Left kidney (tissue), 2 donors: ENCODE results near the gene SLC16A13. TPM values are rescaled to one million over a fixed set of nuclear protein-coding genes. Genes with fewer than 3 reads are reported as not detected.
"Not testable (repeated sequence)": the region's sequence is repeated elsewhere in the genome, so short reads cannot be mapped to it uniquely, and the experiment has no call there.

ENCODE experiments used
- DNase-seq: peaks from one replicate; pipeline ENCODE4 v3.0.0-alpha.2; 2013
- polyA plus RNA-seq: library from polyadenylated mRNA; unstranded; fragments of 120-200 nt; gene quantifications from one replicate; pipeline ENCODE4 v1.2.1, GENCODE V29; 2013; ENCODE audit not compliant: insufficient read length

The SLC16A13 gene
- polyA plus RNA-seq, 1 donor: 4.0 TPM

DNA sequence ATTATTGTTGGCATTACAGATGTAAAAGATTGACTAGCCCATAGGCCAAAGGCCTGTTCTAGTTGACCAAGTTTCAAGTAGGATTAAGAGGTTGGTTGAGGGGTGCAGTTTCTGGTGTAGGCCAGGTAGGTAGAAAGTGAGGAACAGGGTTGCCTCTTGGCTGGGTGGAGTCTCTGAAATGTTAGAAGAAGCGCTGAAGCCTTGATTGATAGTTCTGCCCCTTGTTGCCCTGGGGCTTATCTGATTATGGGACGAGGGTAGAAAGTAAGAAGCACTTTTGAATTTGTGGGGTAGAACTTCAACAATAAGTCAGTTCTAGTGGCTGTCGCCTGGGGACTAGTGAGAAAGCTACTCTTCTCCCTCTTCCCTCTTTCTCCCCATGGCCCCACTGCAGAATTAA, 6.7 kb upstream of the SLC16A13 start:
- DNase-seq: no peak

DNA sequence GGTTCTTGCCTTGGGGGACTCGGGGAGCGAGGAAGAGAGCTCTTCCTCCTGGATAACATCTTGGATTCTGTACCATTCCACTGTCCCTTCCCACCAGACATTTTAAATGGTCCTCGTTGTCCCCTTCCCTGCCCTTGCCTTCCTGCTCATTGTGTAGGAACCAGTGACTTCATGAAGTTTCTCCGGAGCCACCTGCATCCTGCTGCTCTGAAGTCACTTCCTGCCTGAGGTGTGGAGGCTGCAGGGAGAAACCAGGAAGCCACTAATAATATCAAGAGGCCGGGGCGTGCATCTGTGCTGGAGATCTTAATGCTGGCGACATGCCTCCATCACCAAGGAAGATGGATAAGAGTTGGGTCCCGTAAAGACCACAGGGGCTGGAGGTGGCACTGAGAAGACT, 6.2 kb upstream of the SLC16A13 start:
- no peak for DNase-seq

DNA sequence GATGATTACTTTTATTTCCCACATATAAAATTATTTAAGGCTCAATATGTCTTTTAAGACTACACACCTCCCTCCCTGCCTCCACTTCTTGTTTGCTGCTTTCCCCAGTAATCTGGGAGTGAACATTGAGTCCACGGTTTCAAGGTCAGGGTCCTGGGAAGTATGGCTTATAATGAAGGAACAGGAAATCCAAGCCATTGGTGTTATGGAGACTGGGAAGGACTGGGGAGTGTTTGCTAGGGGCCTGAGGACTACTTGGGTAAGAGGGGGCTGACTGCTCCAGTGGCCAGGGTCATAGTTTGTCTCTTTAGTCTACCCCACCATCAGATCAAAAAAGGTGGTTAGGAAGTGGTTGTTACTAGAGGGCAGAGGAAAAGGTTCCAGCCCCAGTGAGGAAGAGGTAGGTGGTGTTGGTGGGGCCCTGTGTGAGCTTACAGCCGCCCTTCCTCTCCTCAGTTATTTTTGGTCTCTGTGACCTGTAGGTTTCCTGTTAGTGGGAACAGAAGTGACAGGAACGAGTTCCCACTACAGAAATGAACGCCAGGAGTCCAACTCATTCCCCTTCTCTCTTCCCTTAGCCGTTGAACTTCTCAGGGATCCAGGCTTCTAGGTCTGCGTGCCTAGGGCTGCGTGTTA, 742 bp upstream of the SLC16A13 start:
- DNase-seq: no peak

- DNase-seq: no peak
Measured at GRCh38 chr17:7038025-7038862, 2.4 kb downstream of the SLC16A13 start.

- DNase-seq: no peak
Measured at GRCh38 chr17:7039832-7040231, 4.0 kb downstream of the SLC16A13 start.

DNA sequence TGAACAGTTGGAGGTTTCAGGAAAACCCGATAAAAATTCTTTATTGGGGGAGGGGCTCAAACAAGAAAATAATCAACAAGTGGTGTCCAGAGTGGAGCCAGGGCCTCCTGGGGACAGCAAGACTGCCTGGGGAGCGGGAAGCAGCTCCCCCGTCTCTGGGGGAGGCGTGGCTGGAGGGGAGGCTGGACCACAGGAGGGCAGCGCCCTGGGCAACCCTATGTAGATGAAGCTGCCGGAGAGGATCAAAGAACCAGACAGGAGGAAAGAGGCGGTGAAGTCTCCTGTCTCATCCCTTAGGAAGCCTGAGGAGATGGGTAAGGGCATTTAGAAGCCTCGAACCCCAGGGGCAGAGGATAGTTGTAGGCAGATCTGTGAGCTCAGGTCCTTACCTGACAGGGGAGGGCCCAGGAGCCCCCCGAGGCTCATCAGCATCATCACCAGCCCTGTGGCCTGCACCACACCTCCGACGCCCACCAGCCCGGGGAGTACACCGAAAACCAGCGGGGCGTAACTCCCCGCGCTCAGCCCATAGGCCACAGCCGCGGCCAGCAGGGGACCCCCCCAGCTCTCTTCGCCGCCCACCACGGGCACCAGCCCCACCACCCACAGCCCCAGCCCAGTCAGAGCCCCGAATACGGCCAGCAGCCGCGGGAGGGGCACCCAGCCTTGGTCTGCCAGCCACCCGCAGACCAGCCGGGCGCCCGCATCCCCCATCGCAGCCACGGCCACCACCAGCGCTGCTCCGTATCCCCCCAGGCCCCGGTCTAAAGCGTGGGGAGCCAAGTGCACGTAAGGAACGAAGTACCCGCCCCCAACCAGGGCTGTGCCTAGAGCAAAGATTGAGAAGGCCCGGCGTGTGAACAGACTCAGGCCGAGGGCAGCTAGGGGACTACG, 6.0 kb downstream of the SLC16A13 start:
- DNase-seq: no peak

GRCh38 chr17:7042501-7043181, 6.8 kb downstream of the SLC16A13 start:
- no peak for DNase-seq

DNA sequence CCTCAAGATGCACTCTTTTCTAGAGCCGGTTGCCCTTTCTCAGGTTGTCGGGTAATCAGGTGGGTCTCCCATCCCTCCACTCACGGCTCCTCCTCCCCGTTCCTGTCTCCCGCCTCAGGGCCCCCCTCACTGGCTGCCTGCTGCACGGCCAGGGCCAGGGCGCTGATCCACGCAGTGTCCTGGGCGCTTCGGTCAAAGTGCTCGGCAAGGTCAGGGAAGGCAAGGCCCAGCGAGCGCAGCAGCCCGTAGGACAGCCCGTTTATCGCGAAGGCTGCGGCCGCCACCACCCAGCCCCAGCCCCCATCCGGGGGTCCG, 7.3 kb downstream of the SLC16A13 start:
- no peak for DNase-seq

- no peak for DNase-seq
Measured at GRCh38 chr17:7043497-7044198, 7.8 kb downstream of the SLC16A13 start, which contains the start of gene SLC16A11. SLC16A11 (minus strand) TSS chr17:7044092; CDS start chr17:7043513, 579 bp downstream.

DNA sequence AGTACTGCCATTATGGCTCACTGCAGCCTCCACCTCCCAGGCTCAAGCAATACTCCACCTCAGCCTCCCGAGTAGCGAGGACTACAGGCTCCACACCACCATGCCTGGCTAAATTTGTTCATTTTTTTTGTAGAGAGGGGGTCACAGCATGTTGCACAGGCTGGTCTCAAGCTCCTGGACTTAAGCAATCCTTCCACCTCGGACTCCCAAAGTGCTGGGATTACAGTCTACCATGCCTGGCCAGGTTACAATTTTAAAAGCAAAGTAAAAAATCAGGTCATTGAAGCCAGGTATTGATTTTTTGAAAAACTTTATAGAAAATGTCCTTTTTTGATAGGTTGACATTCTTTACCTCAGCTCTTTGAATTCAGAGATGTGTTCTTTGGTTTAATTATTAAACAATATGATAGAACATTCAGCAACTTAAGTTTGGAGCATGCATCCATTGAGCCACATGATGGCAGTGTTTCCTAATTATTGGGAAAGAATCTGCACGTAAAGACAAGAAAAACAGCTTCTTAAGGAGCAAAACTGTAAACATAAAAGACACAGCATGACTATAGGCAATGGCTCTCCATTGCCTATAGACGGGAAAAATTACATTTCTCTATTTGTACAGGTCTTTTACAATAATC, 9.8 kb downstream of the SLC16A13 start:
- peak; percentile 81 for DNase-seq

DNA sequence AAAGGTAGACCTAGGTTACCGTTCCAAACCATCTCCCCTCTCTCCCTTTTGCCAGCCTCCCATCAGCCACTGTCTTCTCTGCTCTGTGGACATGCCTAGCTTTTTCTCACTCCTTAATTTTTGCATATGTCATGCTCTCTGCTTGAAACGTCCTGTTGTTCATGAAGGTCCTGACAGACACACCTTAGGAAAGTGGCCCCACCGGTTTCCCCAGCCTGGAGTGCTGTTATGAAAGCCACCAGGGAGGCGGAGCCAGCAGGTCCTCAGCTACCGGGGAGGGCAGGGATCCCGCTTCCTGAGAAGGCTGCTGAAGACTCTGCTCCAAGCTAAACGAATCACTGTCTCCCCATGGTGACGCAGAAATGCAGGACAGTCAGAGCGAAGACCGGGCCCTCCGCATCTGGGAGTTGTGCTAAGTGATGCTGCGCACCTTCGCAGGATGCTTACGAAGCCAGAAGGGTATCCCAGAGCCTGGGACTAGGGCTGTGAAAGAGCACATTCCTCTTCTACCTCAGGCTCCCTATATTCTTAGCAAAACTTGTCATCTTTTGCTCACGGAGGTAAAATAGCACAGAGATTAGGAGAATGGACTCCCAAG, 10.4 kb downstream of the SLC16A13 start:
- DNase-seq: no peak

DNA sequence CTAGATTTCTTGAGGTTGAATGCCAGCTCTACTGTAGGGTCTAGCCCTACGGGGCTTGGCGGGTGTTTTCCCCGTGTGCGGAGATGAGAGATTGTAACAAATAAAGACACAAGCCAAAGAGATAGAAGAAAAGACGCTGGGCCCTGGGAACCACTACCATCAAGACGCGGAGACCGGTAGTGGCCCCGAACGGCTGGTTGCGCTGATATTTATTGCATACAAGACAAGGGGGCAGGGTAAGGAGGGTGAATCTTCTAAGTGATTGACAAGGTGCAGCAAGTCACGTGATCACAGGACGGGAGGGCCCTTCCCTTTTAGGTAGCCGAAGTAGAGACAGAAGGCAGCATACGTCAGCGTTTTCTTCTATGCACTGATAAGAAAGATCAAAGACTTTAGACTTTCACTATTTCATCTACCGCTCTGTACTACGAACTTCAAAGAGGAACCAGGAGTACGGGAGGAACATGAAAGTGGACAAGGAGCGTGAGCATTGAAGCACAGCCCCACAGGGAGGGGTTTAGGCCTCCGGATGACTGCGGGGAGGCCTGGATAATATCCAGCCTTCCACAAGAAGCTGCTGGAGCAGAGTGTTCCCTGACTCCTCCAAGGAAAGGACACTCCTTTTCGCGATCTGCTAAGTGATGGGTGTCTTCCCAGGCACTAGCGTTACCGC, 11.0 kb downstream of the SLC16A13 start:
- not testable (repeated sequence) for DNase-seq

DNA sequence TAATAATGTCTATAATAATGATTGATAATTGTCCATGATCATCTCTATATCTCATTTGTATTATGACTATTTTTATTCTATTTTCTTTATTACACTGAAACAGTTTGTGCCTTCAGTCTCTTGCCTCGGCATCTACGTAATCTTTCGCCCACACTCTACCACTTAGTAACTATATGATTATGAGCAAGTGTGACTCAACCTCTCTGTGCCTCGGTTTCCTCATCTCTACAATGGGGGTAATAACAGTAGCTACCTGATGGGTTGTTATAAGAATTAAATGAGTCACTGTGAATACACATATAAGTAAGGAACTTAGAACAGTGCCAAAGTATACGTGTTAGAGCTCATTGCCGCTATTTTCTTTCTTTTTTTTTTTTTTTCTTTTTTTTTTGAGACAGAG, 11.8 kb downstream of the SLC16A13 start:
- DNase-seq: no peak

- no peak for DNase-seq
Measured at GRCh38 chr17:7048968-7049367, 13.2 kb downstream of the SLC16A13 start.

GRCh38 chr17:7050583-7050982, 14.8 kb downstream of the SLC16A13 start:
- DNase-seq: not testable (repeated sequence)

GRCh38 chr17:7056386-7056785, 20.6 kb downstream of the SLC16A13 start:
- DNase-seq: no peak

- DNase-seq: no peak
Measured at GRCh38 chr17:7058831-7059447, 23.1 kb downstream of the SLC16A13 start.

GRCh38 chr17:7060165-7060891, 24.5 kb downstream of the SLC16A13 start:
- no peak for DNase-seq
